ENCODE results near the gene MFAP2.

MFAP2 gene

DNA sequence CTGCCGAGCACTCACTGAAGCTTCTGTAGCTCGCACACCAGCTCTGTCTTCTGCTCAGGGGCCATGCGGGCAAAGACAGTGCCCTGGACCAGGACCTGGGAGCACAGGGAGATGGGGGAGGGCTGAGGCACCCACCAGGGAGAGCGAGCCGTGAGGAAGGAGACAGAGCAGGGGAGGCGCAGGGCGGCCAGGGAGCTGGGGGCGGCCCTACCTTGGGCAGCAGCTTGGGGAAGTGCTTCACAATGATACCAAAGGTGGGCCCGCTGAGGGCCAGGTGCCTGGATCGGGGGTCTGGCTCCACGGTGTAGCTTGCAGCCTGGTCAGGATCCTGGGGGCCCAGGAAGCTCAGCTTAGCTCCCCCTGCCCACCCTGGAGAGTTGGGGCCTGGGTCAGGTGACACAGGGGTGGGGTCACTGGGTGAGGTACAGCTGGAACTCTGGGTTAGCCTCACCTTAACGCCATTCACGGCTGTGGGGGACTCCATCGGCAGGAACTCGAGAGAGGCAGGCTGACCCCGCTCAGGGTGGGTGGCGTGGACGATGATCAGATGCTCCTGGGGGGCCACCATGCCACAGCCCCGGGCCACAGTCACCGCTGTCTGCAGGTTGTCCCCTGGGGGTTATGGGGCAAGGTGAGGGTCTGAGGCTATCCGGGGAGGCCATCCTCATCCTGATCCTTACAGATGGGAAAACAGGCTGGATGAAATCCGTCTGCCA is 9.4 kb upstream of the MFAP2 start:
- H3K4me3 ChIP-seq (ENCODE audit: low read length) = no peak overlapping the region
- H3K27me3 ChIP-seq (replicated peaks; ENCODE audit: control insufficient read depth, insufficient read depth, low read length) = no peaks in the 10 kb centered on the region
- no peaks in the 10 kb centered on the region for H3K9me3 ChIP-seq (ENCODE audit: control insufficient read depth, low read length)
- H3K9ac ChIP-seq (ENCODE audit: low read length) = no peak overlapping the region
- H3K36me3 ChIP-seq (ENCODE audit: control insufficient read depth, insufficient read depth, low read length, severe bottlenecking) = peaks cover 11% of the 10 kb centered on the region
- H3K4me1 ChIP-seq (ENCODE audit: control insufficient read depth, insufficient read depth, low read length) = no peaks in the 10 kb centered on the region
- DNase-seq (ENCODE audit: low read depth) = no peak

DNA sequence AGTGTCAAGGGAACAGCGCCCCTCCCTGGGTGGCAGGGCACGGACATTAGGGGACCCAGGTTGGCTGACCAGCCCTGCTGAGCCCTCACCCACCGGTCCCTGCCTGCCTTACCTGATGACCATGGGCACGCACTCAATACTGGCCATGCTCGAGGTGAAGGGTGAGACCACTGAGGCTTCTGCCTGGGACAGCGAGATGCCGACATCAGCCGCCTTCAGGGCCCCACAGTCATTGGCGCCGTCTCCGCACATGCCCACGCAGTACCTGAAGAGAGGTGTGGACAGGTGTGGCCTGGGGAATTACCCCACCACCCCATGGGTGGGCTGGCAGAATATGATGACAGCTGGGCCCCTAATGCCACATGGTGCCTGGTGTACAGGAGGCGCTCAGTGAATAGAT is 7.8 kb upstream of the MFAP2 start:
- no peak for DNase-seq (ENCODE audit: low read depth)
- Histone ChIP-seq H3K4me3 (ENCODE audit: low read length) (no peak overlapping the region), H3K36me3 (ENCODE audit: control insufficient read depth, insufficient read depth, low read length, severe bottlenecking) (peaks cover 11% of the 10 kb centered on the region), H3K27me3 (replicated peaks; ENCODE audit: control insufficient read depth, insufficient read depth, low read length) (no peaks in the 10 kb centered on the region), H3K9ac (ENCODE audit: low read length) (no peak overlapping the region), H3K9me3 (ENCODE audit: control insufficient read depth, low read length) (no peaks in the 10 kb centered on the region), H3K4me1 (ENCODE audit: control insufficient read depth, insufficient read depth, low read length) (peaks cover 6% of the 10 kb centered on the region)

DNA sequence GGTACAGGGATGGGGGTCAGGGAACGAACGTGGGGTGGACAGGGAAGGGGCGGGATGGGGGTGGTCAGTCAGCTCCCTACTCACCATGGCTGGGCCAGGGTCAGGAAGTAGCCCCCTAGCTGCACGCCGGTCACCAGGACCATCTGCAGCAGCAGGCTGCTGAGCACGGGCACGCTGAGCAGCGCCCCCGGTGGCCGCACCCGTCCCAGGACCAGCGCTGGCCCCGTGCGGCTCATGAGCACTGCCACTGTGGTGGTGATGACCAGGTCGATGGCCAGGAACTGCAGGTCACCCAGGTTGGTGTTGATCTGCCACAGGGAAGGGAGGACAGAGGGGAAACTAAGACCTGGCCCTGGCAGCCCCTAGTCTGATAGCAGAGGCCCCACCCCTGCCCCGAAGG is 6.5 kb upstream of the MFAP2 start:
- no peak overlapping the region for H3K9ac ChIP-seq (ENCODE audit: low read length)
- peaks cover 6% of the 10 kb centered on the region for H3K4me1 ChIP-seq (ENCODE audit: control insufficient read depth, insufficient read depth, low read length)
- H3K36me3 ChIP-seq (ENCODE audit: control insufficient read depth, insufficient read depth, low read length, severe bottlenecking) = peaks cover 11% of the 10 kb centered on the region
- H3K4me3 ChIP-seq (ENCODE audit: low read length) = no peak overlapping the region
- H3K27me3 ChIP-seq (replicated peaks; ENCODE audit: control insufficient read depth, insufficient read depth, low read length) = no peaks in the 10 kb centered on the region
- no peaks in the 10 kb centered on the region for H3K9me3 ChIP-seq (ENCODE audit: control insufficient read depth, low read length)
- peak; percentile 35 for DNase-seq (ENCODE audit: low read depth)

DNA sequence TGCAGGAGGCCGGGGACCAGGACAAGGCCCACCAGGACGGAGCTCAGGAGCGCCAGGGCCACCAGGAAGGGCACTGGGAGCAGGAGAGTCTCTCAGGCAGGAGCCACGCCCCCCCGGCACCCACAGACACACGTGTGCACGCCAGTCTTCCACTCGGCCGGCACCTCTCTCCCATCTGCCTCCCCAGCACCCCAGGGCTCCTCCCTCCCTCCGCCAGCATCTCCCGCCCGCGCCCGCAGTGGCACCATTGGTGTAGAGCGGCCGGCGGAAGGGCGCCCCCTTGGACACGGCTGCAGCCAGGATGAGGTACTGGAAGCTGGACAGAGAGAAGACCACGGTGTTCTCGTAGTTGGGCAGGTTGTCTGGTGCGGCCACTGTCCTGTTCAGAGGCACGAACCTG is 6.1 kb upstream of the MFAP2 start:
- Histone ChIP-seq H3K9ac (ENCODE audit: low read length) (no peak overlapping the region), H3K27me3 (replicated peaks; ENCODE audit: control insufficient read depth, insufficient read depth, low read length) (no peaks in the 10 kb centered on the region), H3K4me1 (ENCODE audit: control insufficient read depth, insufficient read depth, low read length) (peaks cover 8% of the 10 kb centered on the region), H3K9me3 (ENCODE audit: control insufficient read depth, low read length) (no peaks in the 10 kb centered on the region), H3K36me3 (ENCODE audit: control insufficient read depth, insufficient read depth, low read length, severe bottlenecking) (peaks cover 9% of the 10 kb centered on the region), H3K4me3 (ENCODE audit: low read length) (no peak overlapping the region)
- no peak for DNase-seq (ENCODE audit: low read depth)

DNA sequence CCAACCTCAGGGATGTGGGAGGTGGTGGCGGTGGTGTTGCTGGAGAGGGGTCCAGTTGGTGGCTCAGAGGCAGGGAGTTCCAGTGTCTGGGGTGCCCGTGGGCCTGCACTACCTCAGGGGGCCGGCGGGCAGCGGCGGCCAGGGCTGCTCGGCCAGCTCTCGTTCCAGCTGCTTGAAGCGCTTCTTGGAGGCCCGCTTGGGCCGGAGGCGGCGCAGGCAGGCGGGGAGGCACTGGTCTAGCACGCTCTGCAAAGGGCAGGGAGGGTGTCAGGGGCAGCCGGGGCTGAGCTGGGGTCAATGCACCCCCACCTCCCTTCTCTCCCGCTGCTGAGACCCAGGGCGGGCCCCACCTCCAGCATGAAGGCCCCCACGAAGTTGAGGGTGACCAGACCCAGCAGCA is 5.7 kb upstream of the MFAP2 start:
- Histone ChIP-seq H3K9me3 (ENCODE audit: control insufficient read depth, low read length) (no peaks in the 10 kb centered on the region), H3K27me3 (replicated peaks; ENCODE audit: control insufficient read depth, insufficient read depth, low read length) (no peaks in the 10 kb centered on the region), H3K9ac (ENCODE audit: low read length) (no peak overlapping the region), H3K36me3 (ENCODE audit: control insufficient read depth, insufficient read depth, low read length, severe bottlenecking) (peaks cover 8% of the 10 kb centered on the region), H3K4me3 (ENCODE audit: low read length) (no peak overlapping the region), H3K4me1 (ENCODE audit: control insufficient read depth, insufficient read depth, low read length) (peaks cover 12% of the 10 kb centered on the region)
- DNase-seq (ENCODE audit: low read depth) = no peak

DNA sequence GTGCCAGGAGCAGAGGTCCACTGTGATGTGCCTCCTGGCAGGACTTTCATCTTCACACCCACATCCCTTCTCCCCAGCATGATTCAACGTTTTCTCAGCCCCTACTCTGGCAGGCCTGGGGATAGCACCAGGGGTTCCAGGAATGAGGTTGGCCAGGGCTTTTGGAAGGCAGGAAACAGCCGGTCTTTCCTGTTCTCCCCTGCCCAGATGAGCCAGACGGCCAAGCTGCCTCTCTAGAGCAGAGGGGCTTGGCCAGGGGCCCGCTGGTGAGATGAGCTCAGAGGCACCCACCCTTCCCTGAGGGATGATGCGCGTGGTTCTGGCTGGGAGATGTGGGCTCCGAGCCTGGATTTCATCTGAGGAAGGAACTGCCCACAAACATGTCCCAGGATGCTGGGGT is 4.3 kb upstream of the MFAP2 start:
- Histone ChIP-seq H3K9ac (ENCODE audit: low read length) (no peak overlapping the region), H3K36me3 (ENCODE audit: control insufficient read depth, insufficient read depth, low read length, severe bottlenecking) (peaks cover 8% of the 10 kb centered on the region), H3K4me3 (ENCODE audit: low read length) (no peak overlapping the region), H3K27me3 (replicated peaks; ENCODE audit: control insufficient read depth, insufficient read depth, low read length) (no peaks in the 10 kb centered on the region), H3K9me3 (ENCODE audit: control insufficient read depth, low read length) (no peaks in the 10 kb centered on the region), H3K4me1 (ENCODE audit: control insufficient read depth, insufficient read depth, low read length) (peaks cover 17% of the 10 kb centered on the region)
- peak; percentile 82 for DNase-seq (ENCODE audit: low read depth)

DNA sequence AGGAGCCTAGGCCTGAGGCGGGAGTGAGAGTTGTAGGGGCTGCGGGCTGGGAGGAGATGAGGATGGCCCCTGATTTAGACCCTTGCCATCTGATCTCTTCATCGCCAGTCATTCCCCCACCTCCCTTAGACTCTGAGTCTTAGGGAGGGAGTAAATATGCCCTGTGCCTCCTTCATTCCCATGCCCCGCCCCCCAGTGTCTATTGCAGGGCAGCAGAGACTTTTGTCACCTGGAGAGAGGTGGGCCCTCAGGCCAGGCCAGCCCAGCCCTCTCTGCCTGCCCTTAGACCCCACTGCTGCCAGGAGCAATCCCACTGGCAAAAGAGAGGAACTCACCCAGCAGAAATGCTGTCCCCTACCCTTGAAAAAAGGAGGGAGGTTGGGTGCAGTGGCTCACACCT is 3.2 kb upstream of the MFAP2 start:
- Histone ChIP-seq H3K9me3 (ENCODE audit: control insufficient read depth, low read length) (no peaks in the 10 kb centered on the region), H3K27me3 (replicated peaks; ENCODE audit: control insufficient read depth, insufficient read depth, low read length) (no peaks in the 10 kb centered on the region)
- no peak for DNase-seq (ENCODE audit: low read depth)

DNA sequence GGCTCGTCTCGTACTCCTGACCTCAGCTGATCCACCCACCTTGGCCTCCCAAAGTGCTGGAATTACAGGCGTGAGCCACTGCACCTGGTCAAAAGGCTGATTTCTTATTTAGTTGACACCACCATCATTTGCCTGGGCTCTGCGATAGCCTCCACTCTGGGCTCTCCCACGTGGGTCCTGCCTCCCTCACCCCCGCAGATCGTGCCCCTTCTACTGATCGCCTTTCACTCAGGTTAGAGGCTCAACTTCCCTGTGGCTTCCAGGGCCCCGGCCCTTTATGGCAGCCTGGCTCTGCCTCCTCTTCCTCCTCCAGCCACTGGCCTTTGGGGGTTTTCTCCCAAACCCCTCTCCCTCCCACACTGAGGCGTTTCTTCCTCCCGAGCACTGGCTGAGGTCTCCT is 2.5 kb upstream of the MFAP2 start:
- Histone ChIP-seq H3K9me3 (ENCODE audit: control insufficient read depth, low read length) (no peaks in the 10 kb centered on the region), H3K4me1 (ENCODE audit: control insufficient read depth, insufficient read depth, low read length) (peaks cover 30% of the 10 kb centered on the region), H3K4me3 (ENCODE audit: low read length) (no peak overlapping the region), H3K36me3 (ENCODE audit: control insufficient read depth, insufficient read depth, low read length, severe bottlenecking) (peaks cover 4% of the 10 kb centered on the region), H3K9ac (ENCODE audit: low read length) (no peak overlapping the region), H3K27me3 (replicated peaks; ENCODE audit: control insufficient read depth, insufficient read depth, low read length) (no peaks in the 10 kb centered on the region)
- no peak for DNase-seq (ENCODE audit: low read depth)

More for the DNA sequence above, 3.2 kb upstream of the MFAP2 start:
- Histone ChIP-seq H3K4me1 (ENCODE audit: control insufficient read depth, insufficient read depth, low read length) (peaks cover 24% of the 10 kb centered on the region), H3K4me3 (ENCODE audit: low read length) (no peak overlapping the region), H3K9ac (ENCODE audit: low read length) (no peak overlapping the region), H3K36me3 (ENCODE audit: control insufficient read depth, insufficient read depth, low read length, severe bottlenecking) (peaks cover 8% of the 10 kb centered on the region)

DNA sequence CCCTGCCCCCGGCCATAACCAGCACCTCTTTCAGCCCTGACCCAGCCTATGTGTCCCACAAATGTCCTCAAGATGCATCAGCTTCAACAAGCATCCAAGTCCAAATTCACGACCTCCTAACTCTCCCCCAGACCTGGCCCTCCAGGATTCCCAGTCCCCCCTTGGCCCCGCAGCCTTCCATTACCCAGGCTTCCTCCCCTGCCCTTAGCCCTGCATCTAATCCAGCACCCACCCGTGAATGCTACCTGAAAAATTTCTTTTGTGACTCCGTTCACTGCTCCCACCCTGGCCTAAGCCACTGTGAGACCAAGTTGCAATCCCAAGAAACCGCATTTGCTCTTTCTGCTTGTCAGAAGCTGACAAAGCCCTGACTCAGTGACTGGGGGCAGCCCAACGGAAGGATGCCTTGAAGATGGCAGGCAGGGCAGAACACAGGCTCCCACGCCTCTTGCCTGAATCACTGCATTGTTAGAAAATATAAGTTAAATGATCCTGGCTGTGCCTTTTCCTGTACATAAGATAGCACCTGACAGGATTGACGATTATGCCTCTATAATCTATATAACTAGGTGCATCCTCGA is 939 bp upstream of the MFAP2 start:
- peak; percentile 84 for DNase-seq (ENCODE audit: low read depth)
- H3K36me3 ChIP-seq (ENCODE audit: control insufficient read depth, insufficient read depth, low read length, severe bottlenecking) = peaks cover under 1% of the 10 kb centered on the region
- H3K4me1 ChIP-seq (ENCODE audit: control insufficient read depth, insufficient read depth, low read length) = peaks cover 30% of the 10 kb centered on the region
- H3K27me3 ChIP-seq (replicated peaks; ENCODE audit: control insufficient read depth, insufficient read depth, low read length) = no peaks in the 10 kb centered on the region
- H3K9ac ChIP-seq (ENCODE audit: low read length) = peak overlapping the region; percentile 82
- H3K4me3 ChIP-seq (ENCODE audit: low read length) = peak overlapping the region; percentile 79
- no peaks in the 10 kb centered on the region for H3K9me3 ChIP-seq (ENCODE audit: control insufficient read depth, low read length)

DNA sequence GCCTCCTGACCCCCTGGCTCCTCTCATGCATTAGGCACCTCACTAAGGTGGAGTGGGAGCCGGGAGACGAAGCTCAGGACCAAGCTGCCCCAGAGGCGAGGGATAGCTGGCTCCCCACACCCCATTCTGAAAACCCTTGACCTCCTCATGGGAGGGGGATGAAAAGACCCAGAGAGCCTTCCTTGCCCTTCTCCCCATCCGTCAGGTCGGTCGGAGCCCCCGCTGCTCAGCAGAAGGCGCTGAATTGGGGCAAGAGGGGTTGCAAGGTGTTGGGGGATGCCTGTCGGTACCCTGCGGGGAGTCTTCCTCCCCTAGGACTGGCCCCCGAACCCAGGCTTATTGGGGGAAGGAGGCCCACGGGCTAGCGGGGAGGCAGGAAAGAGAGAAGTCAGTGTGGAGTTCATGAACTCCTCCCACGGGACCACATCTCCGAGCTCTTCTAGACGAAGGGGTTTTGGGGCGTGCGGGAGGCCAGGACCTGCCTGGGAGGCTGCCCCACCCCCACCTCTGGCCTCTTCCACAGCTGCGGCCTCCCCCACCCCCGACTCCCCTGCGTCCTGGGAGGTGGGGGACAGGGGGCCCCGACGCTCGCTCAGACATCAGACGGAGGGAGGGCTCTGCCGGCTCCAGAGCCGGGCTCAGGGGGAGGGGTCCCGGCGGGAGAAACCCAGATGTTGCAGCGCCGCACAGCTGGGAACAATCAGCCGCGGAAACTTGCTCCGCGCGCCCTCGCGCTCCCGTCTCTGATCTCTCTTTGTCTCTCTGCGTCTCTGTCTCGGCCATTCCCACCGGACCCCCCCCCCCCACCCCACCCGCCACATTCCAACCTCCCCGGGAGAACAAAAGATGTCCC is 719 bp downstream of the MFAP2 start:
- DNase-seq (ENCODE audit: low read depth) = peak; percentile 81
- Histone ChIP-seq H3K4me1 (ENCODE audit: control insufficient read depth, insufficient read depth, low read length) (peaks cover 29% of the 10 kb centered on the region), H3K27me3 (replicated peaks; ENCODE audit: control insufficient read depth, insufficient read depth, low read length) (no peaks in the 10 kb centered on the region), H3K36me3 (ENCODE audit: control insufficient read depth, insufficient read depth, low read length, severe bottlenecking) (no peaks in the 10 kb centered on the region), H3K4me3 (ENCODE audit: low read length) (peak overlapping the region; percentile 79), H3K9ac (ENCODE audit: low read length) (peak overlapping the region; percentile 82), H3K9me3 (ENCODE audit: control insufficient read depth, low read length) (no peaks in the 10 kb centered on the region)
